ENCODE measurements around the gene MEIS1.

Gene MEIS1

GRCh38 chr2:66445925-66446871 lies 11.3 kb downstream of the MEIS1 start:
- no peak for DNase-seq

GRCh38 chr2:66446941-66447340 lies 12.0 kb downstream of the MEIS1 start:
- DNase-seq, result no peak

- no peak for DNase-seq
These were observed 12.8 kb downstream of the MEIS1 start for GRCh38 chr2:66447677-66448076.

GRCh38 chr2:66448136-66448991 lies 13.4 kb downstream of the MEIS1 start:
- no peak for DNase-seq

DNA sequence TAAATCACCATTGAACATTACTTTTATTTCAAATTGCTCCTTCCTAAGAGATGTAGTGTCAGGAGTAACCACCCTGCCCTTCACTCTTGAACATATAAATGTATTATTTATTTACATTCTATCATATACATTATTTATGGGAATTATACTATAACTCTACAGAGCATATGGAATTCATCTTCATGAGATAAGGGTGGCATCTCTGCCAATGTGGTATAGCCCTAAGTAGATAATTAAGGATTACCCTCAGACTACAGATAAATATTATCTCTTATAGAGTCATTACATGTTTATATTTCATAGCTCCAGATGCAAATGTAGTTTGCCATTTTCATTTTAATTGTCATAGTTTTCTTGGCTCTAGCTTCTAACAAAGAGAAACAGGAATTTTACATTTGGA lies 17.3 kb downstream of the MEIS1 start:
- no peak for DNase-seq

DNA sequence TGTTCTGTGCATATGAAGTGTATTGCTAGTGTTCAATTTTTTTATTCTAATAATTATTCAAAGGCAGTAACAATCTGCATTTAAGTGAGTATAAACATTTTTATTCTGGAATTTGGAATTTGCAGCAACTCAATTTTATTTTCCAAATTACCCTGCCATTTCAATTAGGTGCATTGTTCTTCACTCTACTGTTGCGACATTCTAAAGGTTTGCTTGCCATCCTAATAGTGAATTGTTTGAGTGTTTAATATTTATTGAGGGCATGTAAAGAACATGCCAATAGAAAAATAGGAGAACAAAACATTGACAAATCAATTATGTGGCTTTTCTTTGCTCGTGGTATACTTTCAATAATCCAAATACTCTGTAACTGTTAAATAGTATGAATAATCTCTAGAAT lies 18.0 kb downstream of the MEIS1 start:
- no peak for DNase-seq

GRCh38 chr2:66455490-66455889 lies 20.6 kb downstream of the MEIS1 start:
- DNase-seq, result no peak

- no peak for DNase-seq
These were observed 21.5 kb downstream of the MEIS1 start for GRCh38 chr2:66456183-66457041.

DNA sequence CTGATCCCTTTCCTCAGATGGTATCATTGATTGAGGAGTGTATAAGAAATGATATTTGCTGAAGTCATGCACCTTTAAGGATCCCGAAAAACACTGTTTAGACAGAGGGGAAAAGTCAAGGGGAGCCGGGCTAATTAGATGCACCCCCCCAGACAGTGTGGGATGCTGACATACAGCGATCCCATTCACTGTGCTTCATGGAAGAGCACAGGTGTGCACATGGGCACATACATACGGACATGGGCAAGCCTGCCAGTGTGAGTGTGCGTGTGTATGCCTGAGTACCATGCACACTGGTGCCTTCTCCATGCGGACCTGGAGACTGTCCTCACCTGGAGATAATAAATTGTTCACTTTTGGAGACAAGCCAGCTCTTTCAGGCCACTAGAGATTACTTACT lies 22.6 kb downstream of the MEIS1 start:
- DNase-seq, result no peak

GRCh38 chr2:66460031-66460430 lies 25.1 kb downstream of the MEIS1 start:
- DNase-seq, result no peak

- DNase-seq, result no peak
These were observed 26.2 kb downstream of the MEIS1 start for GRCh38 chr2:66461001-66461663.

GRCh38 chr2:66461664-66462500 lies 27.0 kb downstream of the MEIS1 start:
- no peak for DNase-seq

- no peak for DNase-seq
These were observed 27.5 kb downstream of the MEIS1 start for GRCh38 chr2:66462501-66462825.

DNA sequence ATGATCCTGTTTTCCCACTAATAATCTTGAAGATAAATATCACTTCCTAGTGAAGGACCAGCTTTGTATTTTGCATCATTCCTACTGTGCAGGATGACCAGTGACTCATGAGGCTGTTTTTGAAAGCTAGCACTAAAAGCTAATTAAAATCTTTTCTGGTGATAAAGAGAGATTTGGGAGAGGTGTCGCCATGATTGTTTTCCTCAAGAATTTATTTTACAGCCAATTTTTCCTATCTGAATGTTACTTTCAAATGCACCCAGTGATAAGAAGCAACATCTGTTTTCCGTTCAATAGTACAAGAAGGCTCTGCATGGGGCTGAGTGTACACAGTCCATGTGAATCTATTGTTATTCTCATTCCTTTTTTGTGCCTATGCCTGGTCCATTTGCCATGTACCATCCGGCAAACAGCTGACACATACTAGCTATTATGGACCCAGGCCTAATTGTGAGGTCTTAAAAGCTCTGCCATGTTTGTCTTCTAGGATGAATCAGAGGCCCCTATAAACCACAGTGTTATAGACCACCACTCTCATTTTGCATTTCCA lies 28.4 kb downstream of the MEIS1 start:
- no peak for DNase-seq

- no peak for DNase-seq
These were observed 30.2 kb downstream of the MEIS1 start for GRCh38 chr2:66464930-66465637.

- no peak for DNase-seq
These were observed 31.5 kb downstream of the MEIS1 start for GRCh38 chr2:66466433-66466832.

GRCh38 chr2:66467718-66468117 lies 32.8 kb downstream of the MEIS1 start:
- no peak for DNase-seq

DNA sequence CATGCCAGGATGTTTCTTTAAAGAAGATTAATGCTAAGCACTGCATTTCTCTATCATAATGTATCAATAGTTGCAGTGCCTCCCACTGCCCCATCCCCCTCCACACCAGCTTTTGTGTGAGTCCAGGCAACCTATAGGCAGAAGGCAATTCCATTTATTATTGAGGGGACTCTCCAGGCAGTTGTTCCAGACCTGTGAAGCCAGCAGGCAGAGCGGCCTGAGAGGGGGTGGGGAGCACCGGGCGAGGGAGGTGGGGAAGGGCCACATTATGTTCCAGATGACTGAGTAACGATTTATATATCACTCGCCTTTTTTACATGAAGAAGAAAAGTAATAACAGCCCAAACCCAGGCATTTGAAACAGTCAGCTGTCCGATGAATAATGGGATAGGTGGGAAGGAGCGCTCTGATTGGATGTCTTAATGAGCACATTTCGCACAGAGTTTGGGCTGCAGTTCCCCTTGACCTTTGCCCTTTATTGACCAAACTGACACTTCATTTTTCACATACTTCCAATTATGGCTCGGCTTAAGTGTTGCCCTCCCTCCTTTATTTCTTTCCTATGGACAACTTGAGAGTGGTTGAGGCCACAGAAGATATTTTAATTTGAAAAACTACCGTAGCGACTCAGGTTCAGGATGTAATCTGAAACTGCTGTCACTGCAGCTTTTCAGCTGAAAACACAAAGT lies 34.4 kb downstream of the MEIS1 start:
- no peak for DNase-seq

GRCh38 chr2:66470199-66470598 lies 35.3 kb downstream of the MEIS1 start:
- DNase-seq, result no peak

All from activated CD4-positive, alpha-beta T cell treated with anti-CD3 and anti-CD28 coated beads, Interleukin-2, amount 50 U/mL, for 4 hours (primary cell).